ENCODE measurements around the gene RIOK2.

DNA sequence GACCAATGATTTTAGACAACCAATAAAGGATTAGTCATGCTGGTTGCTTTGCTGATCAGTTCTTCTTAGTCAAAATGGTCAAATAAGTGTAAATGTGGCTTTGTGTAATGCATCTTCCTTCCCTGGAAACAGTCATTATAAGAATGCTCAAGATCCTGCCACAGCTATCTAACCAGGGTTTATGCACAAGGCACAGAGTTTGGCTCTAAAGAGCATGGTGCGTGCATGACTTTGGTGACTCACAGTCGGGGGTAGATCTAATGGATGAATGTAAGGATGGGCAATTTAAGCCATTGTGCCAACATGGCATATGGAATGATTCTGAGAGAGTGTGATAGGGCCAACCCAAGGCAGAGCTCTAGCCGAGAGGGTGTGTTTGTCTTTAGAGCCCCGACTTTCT lies 47.2 kb downstream of the RIOK2 start:
- TF ChIP-seq, protein P1, sequence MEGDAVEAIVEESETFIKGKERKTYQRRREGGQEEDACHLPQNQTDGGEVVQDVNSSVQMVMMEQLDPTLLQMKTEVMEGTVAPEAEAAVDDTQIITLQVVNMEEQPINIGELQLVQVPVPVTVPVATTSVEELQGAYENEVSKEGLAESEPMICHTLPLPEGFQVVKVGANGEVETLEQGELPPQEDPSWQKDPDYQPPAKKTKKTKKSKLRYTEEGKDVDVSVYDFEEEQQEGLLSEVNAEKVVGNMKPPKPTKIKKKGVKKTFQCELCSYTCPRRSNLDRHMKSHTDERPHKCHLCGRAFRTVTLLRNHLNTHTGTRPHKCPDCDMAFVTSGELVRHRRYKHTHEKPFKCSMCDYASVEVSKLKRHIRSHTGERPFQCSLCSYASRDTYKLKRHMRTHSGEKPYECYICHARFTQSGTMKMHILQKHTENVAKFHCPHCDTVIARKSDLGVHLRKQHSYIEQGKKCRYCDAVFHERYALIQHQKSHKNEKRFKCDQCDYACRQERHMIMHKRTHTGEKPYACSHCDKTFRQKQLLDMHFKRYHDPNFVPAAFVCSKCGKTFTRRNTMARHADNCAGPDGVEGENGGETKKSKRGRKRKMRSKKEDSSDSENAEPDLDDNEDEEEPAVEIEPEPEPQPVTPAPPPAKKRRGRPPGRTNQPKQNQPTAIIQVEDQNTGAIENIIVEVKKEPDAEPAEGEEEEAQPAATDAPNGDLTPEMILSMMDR (IDR thresholded peaks at IDR 0.05; ENCODE audit: low read depth, low read length, poor library complexity, severe bottlenecking) = no peak
- TF ChIP-seq EZH2phosphoT487 (IDR thresholded peaks at IDR 0.05; ENCODE audit: borderline replicate concordance, low read length) = no peak
